ENCODE results near the gene NME7.

NME7 gene

DNA sequence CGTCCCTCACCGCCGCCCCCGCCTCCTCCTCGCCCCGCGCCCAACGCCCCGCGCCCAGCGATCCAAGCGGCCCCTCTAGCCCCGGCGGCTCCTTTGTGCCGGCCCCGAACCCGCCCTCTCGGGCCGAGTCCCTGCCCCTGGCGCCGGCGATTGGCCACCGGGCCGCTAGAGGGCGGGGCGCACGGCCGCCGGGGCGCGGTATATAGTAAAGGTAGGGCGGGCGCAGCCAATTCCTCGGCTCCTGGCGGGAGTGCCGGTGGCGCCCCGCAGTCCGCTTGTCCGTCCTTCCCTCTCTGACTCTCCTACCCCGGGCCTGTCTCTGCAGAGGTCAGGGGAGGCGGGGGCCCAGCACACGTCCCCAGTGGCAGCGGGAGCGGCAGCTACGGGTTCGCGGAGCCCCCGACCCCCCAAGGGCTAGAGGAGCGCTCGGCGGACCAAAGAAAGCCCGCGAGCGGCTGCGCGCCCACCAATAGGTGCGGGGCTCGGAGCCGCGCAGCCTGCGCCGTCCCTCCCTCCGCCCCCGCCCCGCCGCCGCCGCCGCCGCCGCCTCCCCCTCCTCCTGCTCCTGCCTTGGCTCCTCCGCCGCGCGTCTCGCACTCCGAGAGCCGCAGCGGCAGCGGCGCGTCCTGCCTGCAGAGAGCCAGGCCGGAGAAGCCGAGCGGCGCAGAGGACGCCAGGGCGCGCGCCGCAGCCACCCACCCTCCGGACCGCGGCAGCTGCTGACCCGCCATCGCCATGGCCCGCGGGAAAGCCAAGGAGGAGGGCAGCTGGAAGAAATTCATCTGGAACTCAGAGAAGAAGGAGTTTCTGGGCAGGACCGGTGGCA, 261.3 kb downstream of the NME7 start, which contains the start of gene ATP1B1:
ATP1B1 (plus strand) TSS at position 596 of the 826 bp plus-strand sequence; CDS start at position 736, 140 bp downstream.
- peak; percentile 68 for DNase-seq (ENCODE audit: low read depth)

DNA sequence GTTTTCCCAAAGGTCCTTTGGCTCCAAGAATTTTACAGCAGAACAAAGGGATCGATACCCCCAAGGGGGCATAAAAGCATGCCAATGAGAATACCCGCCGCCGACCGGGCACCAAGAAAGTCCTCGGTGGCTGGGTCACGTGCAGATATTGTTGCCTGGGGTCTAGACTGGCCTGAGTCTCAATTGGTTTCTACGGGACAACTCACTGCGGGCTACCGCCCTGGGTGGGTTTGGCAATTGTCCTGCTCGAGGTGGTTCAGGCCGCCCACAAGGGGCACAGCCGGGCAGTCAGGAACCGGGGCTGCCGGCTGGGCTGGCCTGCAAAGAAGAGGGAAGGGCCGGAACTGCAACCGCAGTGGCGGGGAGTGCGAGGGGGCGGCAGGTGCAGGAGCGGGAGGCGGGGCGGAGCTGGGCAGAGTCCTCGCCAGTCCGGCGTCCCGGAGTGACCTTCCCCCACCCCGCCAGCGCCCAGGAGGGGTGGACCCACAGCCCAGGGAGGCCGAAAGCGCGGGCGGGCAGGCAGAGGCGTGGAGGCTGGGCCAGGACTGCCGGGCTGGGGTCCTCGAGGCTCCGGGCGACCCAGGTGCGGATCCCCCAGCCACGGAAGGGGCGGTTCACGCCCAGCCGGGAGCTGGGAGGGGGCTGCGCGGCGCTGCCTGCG, 262.0 kb downstream of the NME7 start:
- DNase-seq (ENCODE audit: low read depth), result peak; percentile 15

DNA sequence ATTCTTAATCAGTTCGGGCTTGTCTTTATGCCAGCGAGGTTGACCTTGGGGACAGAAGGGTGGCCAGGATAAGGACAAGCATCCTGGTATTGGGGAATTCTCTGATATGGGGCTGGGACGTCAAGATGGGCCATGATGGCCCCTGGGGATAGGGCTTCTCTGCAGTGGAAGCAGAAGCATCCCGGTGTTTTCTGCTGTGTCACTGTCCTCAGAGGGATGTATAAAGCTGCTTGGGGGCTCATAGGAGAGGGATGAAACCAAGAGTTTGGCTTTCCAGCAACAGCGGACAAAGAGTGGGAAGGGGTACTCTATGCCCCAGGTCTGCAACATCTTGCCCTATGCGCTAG, 262.5 kb downstream of the NME7 start:
- no peak for DNase-seq (ENCODE audit: low read depth)

DNA sequence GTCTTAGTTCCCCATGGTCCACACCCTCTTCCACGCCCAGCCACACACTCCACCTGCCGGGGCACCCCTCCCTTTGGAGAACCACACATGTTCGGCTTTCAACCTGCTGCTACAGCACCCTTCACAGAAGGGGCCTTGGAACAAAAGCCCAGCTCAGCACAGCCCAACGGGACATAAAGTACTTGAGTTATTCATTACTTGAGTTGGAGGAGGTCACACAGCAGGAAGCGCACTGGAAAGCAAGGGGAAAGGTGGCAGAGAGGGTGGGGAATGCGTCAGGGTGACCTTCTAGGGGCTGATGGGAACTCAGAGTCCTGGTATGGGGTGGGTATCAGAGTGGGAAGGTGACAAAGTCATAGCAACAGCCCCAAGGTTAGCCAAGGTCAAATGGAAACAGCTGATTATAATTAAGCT, 264.1 kb downstream of the NME7 start:
- no peak for DNase-seq (ENCODE audit: low read depth)

DNA sequence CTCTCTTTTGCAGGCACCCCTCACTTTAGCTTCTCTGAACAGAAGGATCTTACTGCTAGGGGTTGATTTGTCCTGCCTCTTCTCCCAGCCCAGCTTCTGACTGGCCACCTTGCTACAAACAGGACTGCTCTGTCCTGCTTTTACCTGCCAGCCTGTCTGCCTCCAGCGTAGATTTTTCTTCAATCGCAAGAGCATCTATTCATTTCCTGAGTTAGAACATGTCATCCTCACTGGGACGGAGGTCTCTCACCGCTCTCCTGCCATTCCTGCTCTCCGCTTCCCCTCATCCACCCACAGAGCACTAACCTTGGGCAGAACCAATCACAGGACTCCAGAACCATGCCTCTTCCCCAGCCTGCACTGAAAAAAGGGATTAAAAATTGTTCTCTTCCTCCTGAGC, 264.6 kb downstream of the NME7 start:
- no peak for DNase-seq (ENCODE audit: low read depth)

DNA sequence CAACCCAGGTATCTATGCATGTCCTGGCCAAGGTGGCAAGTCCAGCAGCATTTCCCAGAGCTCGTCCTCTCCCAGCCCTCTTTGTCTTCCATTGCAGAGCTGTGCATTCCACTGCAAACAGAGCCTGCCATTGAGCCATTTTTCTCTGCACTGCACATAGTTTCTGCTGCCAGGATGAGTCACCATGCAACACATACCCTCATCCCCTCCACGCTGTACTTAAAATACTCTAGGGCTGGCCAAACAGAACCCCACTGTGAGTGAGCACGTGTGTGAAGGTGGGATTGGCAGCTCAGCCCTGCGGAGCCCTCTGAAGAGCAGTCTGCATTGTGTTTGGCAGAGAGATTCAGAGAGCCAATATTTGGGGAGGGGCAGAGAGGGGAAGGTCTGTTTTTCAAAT, 265.0 kb downstream of the NME7 start:
- DNase-seq (ENCODE audit: low read depth), result no peak

DNA sequence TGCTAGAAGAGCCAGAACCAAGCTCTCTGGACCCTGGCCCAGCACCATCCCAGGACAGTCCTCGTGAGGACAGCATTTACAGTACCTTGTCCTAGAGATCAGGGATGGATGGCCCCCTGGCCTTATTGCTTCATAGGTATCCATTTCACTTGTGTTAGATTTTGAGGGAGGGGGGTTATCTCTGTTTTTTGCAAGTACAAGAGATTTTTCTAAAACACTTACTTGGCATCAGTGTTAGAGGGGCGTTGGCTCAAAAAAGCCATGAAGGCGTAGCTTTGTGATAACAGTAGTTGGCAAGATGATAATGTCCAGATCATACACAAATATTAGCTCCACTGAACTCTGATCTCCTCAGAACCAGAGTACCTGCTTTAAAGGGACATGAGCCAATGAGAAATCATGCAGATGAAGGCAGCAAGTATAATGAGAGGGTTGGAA, 266.9 kb downstream of the NME7 start:
- DNase-seq (ENCODE audit: low read depth), result no peak

DNA sequence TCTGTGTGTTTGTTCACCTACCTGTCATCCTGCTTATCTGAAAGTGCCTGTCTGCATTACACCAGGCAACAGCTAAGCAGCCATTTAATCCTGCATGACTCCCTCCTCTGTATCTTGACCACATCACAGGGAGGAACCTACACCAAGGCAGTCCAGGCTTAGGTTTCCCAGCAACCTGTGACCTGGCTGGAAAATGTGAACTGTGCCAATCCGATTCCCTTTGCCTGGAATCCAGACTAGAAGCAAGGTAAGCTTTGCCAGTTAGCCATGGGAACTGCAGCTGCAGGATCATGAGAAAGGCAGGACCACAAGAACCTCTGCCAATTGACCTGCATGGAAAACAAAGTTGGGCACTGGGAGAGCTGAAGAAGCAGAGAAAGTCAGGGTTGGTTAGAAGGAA, 267.4 kb downstream of the NME7 start:
- DNase-seq (ENCODE audit: low read depth), result no peak

DNA sequence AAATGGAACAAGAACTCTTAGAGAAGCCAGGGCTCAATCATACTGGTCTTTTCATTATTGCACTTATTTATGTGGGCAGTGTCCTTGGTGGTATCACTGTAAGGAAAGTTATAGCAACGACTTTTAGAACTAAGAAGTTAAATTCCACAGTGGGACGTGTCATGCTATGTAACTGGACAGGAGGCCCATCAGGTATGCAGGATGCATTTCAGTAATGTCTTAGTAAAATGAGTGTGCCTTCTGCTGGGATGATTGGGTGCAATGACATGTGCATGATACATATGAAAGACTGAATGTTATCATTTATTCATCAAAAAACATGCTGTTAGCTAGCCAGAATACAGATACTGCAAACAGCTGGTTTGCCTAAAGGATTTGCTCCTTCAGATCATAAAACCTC, 268.0 kb downstream of the NME7 start:
- no peak for DNase-seq (ENCODE audit: low read depth)

DNA sequence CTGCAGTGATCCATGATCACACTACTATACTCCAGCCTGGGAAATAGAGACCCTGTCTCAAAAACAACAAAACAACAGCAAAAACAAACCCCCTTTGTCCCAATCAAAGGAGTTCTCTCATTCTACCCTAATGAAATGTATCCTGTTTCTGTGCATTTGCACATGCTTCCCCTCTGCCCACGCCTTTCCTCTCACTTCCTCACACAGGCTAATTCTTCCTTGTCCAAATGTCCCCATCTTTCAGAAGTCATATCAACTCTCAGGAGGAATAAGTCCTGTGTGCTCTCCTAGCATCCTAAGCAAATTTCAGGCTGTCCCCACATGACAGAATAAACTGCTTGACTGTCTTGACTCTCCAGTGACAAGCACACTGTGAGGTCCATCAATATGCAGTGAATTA, 269.2 kb downstream of the NME7 start:
- no peak for DNase-seq (ENCODE audit: low read depth)

DNA sequence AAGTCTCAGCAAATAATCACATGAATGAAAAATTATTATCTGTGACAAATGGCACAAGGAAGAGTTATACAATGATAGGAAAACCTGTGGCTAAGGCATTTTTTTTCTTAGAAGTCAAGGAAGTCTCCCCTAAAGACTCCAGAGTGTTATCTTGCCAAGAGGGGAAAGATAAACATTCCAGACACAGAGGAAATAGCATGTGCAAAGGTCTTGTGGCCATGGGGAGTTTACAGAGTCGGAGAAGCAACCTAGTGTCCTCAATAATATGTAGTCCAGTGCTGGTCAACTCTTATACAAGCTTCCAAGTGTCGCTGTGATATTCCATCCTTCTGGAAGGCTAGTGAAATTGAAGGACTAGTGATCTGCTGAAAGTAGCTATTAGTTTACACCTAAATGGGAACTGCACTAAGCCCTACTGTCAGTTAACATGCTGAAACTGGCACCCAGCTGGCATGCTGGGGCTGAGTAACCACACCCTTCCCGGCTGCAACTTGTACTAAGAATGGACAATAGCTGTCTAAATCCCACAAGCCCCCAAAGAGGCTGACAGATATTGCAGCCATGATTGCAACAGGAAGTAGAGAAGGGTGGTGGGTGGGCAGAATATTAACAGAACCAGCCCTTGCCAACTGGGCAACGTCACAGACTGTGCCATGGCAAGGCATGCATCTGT, 272.6 kb downstream of the NME7 start:
- no peak for DNase-seq (ENCODE audit: low read depth)

DNA sequence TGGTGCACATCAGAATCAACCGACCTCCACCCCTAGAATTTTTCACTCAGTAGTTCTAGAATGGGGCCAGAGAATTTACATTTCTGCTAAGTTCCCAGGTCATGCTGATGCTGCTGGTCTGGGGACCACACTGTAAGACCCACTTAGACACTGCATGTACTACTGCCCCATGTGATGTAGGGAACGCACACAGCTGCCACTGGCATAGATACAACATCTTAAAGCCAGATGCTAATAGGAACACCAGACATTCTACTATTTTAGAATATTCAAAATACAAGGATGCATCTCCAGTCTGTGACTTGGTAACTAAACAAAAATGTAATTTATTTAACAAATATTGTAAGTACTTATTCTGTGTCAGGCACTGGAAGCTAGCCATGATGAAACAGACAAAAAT, 275.2 kb downstream of the NME7 start:
- DNase-seq (ENCODE audit: low read depth), result no peak

DNA sequence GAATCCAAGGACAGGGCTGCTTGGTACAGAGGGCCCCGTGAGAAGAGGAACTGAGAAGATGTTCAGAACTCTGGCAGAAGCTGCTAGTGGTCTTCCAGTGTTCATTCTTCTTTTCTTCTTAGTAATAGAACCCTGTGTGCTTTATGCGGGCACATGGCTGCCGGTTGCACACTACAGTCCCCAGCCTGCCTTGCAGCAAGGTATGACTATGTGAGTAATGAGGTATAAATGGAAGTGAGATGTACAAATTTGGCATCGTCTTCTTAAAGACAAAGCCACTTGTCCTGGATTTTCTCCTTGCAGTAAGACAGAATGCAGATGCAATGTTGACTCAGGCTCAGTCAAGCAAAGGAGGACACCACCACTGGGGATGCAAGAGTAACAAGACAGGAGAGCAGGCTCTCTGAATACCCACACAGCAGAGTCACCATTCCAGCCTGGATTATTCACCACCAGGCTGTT, 276.1 kb downstream of the NME7 start:
- no peak for DNase-seq (ENCODE audit: low read depth)

DNA sequence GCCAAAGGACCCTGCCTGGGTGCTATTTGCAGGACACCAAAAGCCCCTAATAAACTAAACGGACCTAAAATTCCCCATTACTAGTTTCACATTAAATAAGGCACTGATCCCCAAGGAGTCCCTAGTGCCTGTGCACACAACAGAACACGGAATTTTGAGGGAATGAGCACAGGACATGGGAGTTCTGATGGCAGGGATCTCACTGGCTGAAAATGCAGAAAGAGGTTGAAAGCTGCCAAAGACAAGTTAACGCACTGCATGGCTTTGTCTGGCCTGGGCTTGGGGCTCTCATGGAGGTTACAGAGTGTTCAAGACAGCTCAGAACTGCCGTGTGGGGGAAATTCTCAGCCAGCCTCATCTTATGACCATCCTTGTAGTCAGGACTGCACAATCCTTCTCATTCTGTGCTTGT, 276.7 kb downstream of the NME7 start:
- DNase-seq (ENCODE audit: low read depth), result no peak

DNA sequence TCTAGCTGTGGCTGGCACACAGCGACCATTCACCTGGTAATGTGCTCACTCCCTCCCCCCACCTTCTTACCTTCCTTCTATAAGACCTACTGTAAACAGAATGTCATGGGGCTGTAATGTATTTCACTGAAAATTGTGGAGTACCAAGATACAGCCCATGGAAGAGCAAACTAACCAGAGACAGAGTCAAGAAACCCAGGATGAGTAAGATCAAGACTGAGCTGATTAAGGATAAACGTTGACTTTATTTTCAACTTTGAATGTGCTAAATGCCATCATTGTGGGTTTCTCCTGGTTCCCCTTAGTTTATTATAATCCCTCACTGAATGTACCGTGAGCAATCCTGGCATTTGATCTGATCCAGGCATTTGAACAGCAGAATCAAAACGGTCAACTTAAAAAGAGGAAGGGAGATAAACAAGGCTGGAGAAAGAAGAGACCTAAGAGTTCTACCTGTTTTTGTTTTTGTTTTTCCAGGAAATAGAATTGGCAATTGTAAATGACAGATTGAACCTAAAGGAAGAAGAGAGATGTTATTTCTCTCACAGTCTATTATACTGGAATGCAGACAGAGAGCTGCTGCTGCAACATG, 277.2 kb downstream of the NME7 start:
- no peak for DNase-seq (ENCODE audit: low read depth)

DNA sequence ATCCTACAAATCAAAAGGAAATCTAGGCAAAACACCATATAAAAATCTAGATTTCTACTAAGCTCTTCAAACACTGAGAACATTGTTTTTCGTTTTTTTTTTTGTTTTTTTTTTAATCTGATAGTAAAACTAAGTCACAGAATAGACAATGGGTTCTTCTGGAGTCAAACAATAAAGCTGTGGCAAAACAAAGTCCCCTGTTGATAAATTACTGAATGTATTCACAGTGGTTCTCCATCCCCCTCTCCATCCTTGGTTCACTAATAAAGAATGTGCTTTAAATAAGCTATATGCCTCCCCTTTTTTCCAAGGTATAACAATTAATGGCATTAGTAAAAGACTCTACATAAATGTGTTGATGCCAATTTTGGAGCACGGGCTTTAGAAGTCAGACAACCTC, 277.8 kb downstream of the NME7 start:
- DNase-seq (ENCODE audit: low read depth), result no peak

DNA sequence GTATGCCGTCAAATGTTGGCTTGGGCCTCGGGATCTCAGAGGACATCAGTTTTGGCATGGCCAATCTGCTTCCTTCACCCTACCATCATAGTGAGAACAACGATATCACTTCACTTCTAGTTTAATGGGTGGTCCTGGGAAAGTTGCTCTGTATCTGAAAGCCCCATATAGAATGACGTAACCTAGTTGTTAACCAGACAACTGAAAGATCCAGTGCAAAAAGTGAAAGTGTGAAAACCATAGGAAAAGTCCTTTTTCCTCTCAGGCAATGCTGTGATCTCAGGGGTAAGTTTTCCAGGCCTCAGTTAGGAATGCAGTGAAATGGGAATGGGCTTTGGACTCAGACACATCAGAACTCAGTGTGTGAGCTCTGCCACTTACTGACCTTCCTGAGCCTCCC, 279.7 kb downstream of the NME7 start:
- no peak for DNase-seq (ENCODE audit: low read depth)

DNA sequence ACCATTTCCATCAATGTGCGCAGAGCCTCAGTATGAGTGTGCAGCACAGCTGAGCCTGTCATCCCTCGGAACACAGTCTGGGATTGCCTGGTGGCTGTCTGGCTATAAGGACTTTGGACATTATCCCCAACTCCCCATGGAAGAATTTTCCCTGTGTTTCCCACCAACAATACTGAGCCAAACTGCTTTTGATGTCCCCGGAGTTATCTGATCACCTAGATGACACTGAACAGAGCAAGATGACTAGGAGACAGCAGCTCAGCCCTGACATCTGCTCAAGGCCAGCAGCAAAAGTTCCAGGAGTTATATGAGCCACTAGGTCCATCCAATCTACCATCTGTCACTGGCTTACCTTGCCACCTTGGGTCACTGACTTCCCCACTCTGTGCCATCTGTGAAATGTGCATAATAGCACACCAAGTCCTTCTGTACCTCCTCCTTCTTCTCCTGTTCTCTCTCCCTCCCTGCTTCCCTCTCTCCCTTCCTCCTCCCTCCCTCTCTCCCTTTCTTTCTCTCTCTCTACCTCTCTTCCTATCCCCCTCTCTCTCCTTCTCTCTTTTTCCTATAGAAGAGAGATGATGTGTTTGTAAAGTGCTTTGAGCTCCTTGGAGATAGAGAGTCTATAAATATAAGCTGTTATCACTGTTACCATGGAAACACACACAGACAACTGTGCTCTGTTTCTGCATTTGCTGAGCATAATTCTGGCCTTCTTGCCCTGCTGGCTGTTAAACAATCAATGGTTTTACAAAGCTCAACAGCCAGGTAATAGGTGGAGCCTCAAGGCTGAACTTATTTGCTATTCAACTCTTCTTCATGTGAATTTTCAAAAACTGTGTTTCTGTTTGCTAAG, 280.8 kb downstream of the NME7 start:
- no peak for DNase-seq (ENCODE audit: low read depth)

DNA sequence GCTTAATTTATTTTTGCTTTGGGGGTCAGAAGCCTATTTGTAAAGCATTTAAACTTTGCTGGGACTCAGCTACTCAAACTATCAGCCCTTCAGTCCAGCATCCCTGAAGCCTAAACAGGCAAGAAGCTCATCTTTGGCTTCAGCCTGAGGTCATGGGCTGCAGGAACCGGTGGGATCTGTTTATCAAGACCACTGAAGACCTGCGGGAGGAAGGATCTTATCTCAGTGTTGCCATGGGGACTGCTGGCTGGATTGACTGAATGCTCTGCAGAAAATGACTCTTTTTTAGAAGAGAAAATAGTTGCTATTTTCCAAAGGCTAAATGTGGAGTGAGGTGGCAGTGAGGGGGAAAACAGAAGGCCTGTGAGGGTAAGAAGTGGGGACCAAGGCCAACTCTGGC, 281.7 kb downstream of the NME7 start:
- no peak for DNase-seq (ENCODE audit: low read depth)

Measured in activated T-helper 1 cell treated with Interleukin-2 at 50 U/mL for 16 hours (primary cell).